Fibroblast of skin of right quadriceps (primary cell): ENCODE measurements around the gene ZBTB16.

ENCODE experiments used
- DNase-seq: peaks from one replicate; pipeline ENCODE4 v3.0.0-alpha.2; 2013

Gene ZBTB16

DNA sequence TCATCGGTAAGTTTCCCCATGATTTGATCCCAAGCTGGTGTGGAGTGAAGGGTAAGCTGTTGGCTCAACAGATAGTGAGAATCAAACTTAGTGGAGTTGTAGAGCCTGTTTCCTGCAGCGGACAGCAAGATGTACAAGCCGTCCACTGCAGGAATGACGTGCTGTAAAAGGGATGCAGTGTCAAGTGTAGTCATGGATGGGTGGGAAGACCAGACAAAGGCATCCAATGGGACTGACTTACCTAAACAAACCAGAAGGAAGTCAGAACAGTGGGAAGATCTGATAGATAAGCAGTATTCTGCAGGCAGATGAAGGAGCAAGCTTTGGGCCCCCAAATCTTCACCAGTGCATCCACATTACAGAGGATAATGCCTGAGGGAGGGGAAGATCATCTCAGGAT is 8.8 kb downstream of the ZBTB16 start:
- DNase-seq = no peak

DNA sequence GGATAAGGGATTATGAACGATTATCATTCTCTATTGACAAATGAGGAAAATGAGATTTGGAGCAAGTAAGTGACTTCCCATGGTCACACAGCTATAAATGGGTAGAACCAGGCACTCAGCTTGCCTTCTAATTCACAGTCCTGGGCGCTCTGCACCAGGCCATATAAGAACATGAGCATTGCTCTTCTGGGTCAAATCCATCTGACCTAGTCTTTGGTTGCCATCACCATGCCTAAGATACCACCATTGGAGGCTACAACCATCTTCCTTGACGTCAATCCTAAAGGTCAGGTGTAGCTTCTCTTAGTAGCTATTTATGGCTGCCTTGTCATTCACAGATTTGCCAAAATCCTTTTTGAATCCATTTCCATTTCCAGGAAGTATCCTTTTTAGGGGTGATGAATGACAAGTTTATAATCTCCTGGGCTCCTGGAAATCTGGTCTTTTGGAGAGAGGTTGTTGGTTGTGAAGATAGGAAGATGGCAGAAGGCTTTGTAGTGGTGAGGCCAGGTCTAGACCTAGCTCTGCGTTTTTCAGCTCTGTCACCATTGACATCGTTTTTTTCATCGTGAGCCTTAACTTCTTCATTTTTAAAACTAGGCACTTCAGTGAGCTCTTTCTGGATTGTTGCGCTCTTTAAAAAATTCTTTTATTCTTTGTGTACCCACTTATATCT is 11.1 kb downstream of the ZBTB16 start:
- DNase-seq = no peak

DNA sequence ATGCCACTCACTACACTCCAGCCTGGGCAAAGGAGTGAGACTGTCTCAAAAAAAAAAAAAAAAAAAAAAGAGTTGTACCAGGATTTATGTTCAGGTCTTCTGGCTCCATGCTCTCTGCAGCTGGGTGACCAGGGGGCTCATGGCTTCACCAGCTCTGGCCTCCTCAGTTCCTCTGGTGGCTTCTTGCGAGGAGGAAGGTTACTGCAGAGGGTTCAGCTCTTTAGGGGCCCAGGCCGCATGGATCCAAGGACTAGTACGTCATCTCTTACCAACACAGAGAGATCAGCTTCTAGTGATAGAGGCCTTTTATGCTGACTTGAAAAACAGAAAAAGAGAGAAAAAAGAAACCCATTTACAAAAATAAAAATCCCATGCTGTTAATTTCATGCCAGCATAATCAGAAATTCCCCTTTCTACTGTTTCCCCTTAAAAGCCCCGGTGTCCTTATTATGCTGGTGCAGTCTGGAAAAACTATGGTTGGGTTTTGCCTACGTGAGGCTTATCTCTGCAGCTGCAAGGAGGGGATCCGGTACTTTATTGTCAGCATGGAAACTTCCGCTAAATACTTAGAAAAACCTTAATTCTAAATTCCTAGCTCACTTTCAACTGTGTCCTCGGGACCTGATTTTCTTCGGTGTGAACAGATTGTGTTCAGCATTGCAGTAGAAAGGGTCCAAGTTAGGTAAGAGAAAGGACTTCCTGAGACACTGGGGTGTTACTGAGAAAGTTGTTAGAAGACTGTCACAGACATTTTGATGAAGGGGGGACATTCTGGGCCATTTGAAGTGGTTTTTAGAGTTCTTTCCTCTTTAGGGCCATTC is 13.7 kb downstream of the ZBTB16 start:
- no peak for DNase-seq

DNA sequence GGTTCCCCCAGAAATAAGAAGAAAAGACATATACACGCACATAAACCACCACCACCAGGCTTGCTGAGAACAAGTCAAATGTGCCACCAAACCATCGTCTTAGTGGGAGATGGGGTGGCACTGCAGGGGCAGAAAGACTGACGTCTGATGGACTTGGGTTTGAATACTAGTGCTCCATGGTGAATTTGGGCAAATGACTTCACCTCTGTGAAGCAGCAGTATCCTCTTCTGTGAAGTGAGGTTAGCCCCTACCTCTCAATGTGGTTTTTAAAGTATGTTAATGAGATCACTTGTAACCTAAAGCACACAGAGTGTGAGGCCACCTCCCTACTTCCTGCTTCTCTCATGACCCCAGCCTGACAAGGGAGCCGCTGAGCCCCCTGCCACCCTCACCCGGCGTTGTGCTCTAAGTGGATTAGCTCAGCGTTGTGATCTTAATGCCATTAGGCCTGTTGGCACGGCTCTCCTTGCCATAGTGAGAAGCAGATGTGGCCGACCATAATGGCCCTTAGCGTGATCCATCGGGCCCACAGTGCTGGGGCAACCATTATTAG is 14.4 kb downstream of the ZBTB16 start:
- DNase-seq = no peak

DNA sequence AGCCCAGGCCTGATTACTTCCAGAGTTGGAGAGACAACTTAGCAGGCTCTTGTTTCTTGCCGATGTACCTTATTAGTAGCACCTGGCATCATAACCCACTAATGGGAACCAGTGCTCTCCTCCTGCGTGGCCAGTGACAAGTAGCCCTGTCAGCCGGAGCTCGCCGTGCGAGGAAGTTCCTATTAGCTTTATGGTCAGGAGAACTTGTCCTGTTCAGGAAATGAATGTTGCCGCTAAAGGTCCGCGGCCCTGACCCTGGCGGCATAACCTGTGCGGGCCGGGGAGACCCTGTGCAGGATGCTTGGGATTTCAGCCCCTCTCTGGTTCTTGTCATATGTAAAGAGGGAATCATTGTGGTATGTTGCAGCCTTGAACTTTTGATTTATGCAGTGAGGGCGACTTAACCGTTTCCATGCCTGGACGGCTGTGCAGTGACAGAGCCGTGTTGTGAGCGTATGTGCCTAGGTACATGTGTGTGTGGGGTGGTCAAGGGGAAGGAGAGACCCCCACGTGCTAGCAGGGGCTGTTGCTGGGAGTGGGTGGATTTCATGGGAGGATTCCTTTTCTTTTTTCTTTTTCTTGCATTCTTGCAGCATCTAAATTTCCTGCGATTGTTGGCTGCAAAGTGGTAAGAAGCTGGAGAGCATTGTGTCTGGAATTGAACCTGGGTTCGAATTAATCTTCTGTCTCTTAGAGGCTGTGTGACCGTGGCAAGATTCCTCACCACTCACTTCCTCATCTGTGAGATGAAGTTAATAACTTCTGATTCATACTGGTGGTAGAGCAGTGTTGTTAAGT is 15.2 kb downstream of the ZBTB16 start:
- DNase-seq = no peak

DNA sequence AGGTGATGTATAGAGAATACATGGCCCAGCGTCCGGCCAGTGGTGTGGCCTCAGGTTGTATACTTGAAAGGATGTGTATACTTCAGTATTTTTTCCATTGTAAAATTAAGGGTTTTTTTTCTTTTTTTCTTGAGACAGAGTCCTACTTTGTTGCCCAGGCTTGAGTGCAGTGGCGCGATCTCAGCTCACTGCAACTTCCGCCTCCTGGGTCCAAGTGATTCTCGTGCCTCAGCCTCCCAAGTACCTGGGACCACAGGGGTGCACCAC is 15.8 kb downstream of the ZBTB16 start:
- no peak for DNase-seq

DNA sequence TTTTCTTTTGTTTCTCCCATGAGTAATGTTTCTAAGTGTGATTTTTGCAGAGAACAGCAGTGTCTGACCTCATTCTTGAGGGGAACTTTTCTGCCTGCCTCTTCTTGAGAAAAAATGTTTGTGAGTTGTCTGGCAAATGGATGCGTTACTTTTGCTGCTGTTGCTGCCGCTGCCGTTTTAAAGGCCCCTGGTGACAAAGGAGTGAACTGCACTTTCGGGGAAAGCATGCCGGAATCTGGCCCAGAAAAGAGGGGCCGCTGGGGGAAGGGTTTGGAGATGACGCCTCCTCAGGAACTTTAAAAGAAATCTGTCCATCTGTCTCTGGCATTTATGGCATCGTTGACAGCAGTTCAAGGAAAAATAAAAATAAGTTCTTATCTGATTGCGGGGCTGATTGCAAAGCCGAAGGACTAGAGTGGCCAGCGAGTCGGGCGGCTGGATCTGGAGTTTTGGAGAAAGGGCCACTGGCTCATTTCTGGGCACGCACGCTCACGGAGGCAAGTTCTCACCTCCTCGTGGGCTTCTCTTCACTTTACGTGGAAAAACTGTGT is 16.5 kb downstream of the ZBTB16 start:
- DNase-seq = peak; percentile 61

DNA sequence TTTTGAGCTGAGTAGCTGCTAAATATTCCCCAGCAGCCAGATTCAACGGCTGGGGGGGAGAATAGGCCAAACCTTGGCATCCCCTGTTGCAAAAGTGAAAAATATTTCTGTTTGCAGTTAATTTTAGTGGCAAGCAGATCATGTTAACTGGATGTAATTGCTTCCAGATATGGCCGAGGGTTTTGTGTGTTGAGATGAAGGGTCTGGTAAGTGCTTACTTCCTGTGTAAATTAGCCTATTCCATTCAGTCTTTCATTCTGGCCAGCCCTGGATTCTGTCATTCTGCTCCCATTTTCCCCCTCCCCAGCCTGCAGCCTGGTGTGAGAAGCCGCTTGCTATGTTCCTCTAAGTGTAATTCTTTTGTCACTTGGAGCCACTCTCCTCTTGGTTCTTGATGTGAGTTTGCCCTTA is 17.4 kb downstream of the ZBTB16 start:
- peak; percentile 64 for DNase-seq

DNA sequence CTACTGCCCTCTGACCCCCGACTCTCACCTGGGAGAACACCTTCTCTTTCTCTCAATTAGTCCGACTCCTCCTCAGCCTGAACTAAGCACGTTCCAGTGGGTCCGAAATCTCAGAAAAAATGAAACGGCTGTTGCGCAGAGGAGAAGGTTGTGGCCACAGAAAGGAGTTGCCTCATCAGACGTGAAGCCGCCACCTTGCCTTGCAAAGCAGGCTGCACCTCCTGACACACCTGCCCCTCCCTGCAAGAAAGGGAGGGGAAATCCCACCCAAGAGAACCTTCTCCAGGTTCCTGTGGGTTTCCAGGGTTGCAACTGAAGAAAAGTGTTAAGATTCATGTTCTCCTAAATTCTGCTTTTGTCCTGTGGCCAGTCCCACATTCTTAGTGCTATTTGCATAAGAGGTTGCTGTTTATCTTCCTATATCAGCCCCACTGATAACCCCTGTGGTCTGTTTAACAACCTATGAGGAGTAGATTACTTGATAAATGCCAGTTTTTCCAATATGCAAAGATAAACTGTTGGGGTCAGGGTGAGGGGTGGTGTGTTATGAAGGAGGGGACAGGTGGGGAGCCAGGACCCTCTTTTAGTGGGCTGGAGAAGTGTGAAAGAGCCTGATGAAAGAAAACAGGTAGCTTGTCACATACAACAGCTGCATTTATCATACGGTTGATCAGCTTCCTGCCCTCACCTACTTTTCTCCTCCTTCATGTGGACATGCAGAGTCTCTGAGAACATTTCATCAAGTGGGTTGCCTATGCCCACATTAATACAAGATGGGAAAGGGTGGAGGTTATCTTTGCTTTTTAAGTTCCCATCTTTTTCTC is 18.2 kb downstream of the ZBTB16 start:
- no peak for DNase-seq

DNA sequence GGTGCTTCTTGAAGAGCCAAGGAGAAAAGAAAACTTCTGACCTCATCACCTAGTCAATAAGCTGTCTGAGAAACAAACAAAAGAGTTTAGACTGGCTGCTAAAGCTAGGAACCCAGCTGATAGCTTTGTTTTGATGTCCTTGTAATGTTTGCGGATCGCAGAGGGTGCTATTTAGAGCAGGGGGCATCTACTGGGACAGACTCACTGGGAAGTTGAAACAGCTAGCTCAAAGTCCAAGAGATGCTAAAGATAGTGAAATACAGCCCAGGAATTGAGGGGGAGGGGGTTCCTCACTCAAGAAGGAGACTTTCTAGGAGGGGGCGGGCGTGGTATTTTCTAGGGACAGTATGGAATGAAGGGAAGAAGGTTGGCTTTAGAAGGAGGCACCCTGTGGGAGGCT is 18.9 kb downstream of the ZBTB16 start:
- no peak for DNase-seq

DNA sequence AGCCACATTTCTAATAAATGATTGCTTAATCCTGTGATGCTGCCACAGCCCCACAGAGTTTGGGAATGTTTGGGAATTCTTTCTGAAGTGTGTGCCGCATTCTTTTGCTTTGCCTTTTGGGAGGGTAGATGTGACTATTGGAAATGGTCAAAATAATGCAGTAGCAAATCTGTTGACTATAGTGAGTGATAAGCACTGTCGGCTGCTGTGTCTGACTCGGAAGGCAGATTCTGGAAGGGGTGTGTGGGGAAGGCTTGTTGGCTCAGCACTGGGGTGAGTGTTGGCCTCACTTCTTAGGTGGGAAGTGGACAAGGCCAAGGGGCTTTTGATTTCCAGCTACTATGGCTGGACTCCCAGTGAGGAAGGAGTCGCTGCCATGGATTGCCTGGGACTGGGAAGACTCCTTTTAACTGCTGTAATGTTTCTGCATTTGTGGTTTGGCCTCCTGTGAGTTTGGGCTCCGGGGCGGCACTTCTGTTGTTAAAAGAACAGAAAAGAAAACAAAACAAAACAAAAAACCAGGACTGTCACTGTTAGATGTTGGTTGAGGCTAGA is 20.1 kb downstream of the ZBTB16 start:
- peak; percentile 28 for DNase-seq

DNA sequence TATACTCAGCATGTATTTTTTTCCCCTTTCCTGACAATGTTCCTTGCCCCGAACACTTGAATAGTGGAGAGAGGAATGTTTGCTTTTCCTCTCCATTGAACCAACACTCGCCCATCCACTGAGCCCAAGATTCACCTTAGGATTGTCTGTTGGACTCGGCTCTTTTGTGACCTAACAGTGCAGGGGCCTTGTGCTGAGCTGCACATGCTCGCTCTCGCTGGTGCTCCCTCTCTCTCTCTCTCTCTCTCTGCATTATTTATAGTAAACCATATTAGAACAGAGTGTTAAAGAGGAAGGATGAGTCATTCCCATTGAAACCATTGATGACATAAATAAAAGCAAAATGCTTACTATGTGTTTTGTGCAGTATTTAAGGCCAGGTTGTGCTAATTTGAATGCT is 20.7 kb downstream of the ZBTB16 start:
- no peak for DNase-seq

DNA sequence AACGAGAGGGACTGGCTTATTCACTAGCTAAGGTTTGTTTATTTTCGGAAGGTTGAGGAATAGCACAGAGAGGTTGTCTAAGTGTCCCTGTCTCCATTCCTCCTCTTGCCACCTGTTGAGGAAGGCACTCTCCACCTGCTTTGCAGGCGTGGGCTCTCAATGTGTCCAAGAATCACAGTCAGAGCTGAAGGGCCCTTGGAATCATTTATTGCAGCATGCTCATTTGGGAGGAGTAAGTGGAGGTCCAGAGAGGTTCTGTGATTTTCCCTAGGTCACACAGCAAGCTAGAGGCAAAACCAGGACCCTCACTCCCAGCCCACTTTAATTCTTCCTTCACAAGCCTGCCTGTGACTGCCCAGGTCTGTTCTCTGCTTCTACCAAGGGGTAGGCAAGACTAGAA is 21.3 kb downstream of the ZBTB16 start:
- no peak for DNase-seq

DNA sequence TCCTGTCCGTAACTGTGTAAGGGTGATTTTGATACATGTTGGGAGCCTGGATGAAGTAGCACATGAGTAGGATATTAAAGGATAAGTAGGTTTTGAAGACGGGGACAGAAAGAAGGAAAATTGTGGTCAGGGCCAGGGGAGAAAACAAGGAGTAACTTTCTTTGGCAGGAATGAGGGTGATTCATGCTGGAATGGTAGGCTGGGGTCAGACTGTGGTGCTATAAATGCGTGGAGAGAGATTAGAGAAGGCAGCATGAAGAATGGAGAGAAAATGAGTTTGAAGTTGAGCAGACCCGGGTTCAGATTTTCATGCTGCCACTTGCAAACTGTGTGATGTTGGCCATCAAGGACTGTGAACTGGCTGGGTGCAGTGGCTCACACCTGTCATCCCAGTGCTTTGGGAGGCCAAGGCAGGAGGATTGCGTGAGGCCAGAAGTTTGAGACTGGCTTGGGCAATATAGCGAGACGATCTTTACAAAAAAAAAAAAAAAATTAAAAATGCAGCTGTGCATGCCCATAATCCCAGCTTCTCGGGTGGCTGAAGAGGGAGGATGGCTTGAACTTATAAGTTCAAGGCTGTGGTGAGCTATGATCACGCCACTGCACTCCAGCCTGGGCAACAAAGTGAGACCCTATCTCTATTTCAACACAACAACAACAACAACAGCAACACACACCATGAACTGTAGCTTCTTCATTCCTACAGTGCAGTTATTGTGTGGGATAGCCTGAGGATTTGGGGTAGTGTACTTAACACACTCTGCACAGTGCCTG is 22.3 kb downstream of the ZBTB16 start:
- peak; percentile 63 for DNase-seq

DNA sequence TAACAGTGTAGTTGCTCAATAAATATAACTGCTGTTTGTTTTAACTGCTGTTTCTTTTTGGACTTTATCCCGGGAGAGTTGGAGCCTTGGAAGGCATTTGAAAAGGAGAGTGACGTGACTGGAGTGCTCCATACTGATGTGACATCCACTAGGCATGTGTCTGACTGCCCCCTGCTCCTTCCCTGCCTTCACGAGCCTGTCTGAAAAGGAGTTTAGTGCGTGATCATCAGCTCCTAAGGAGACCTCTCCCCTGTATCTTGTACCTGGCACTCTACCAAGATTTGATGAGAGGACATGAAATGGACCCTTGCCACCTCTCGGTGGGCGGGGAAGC is 22.9 kb downstream of the ZBTB16 start:
- DNase-seq = no peak

DNA sequence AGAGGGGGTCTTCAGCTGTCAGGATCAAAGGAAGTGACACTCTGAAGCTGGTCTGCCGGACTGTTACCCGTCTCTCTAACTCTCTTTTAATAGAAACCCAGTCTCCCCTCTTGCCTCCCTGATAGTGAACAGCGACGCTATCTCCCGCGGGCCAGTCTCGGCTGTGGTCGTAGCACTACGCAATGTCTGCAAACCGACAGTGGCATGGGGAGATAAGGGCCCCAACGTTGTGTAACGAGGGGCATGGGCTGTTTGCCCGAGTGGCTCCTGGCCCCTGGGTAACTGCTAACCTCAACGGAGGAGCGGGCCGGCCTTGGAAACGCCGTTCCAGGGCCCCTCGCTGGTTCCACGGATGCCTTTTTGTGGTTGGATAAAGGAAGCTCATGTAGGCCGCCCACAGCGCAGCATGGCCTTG is 23.3 kb downstream of the ZBTB16 start:
- DNase-seq = no peak

DNA sequence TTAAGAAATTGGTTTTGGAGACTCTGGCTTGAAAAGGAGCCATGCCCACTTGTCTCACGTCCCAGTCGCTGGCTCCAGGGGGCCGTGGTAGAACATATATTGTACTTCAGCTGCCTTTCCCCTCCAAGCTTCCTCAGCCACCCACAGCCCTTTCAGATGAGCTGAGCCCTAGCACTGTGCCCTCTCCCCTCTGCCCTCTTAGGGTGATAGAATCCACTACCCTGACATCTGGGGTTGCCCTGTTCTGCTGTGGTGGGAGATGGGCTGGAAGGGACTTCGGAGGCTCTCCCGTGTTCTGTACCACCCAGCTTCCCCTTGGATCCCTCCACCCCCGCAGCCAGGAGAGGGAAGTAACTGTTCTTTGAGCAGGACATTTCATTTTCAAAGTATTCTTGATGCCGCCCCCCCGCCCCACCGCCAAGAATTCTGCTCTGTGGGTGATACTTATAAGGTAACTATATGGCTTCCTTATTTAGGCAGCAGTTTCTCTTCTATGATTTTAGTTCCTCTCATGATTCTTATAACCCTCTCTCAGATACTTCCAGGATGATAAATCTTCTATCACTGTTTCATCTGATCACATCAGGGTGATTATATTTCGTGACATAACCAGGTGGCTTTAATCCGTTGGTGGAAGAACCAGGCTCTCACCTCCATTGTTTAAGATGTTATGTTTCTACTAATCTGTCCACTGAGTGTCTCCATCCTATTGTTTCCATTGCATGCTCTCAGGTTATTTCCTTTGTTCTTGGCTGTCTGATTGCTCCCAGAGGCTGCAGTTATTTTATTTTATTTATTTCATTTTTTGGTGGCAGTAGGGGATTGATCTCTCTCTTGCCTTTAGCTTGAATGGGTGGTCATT is 24.1 kb downstream of the ZBTB16 start:
- DNase-seq = no peak

DNA sequence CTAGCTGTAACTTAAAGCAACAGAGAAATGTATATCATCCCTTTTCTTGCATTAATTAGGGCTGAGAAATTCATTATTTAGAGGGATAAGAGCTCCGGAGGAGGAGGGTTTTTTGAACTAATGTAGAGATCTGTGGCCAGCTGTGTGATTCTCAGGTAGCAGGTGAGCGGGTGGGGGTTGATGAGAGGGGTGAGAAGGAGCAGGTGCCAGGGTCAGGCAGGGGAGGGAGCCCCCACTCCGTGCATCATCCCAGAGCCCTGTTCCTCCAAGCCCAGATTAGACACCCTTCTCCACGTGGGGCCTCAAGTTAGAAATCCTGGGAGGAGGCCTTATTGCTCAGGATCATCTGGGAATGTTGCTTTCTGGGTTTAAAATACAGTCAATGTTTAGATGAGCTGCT is 24.9 kb downstream of the ZBTB16 start:
- DNase-seq = no peak

DNA sequence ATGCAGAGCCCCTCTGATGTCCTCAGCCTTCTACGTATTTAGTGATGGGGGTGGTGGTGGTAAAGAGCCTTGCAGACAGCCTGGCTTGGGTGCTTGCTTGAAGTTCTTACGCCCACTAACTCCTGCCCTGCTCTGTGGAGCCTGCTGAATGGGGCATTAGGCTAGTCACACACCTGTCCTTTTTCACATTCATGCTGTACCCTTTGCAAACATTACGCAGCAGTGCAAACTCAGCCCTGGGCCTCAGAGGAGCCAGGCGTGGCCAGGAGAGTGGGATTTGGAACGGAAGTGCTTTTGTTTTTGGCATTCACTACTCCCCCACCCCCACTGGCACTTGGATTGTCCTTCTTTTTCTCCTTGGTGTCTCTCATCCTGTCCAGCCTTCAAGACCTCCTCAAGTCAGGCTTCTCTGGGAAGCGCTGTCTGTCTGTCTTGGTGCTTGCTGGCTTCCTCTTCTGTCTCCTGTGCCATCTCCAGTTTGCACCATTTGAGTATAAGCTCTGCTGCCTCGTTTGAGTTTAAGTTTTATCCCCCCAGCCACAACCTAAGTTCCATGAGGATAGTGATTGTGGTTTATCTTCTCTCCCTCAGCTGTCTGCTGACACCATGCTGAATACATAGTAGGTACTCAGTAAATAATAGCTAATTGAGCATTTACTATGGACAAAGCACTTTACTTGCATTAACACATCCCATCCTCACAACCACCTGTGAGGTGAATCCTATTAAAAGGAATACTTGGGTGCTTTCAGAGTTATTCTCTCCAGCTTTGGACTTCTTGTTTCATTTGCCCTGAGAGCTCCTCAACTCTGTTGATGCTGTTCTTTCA is 26.7 kb downstream of the ZBTB16 start:
- no peak for DNase-seq

DNA sequence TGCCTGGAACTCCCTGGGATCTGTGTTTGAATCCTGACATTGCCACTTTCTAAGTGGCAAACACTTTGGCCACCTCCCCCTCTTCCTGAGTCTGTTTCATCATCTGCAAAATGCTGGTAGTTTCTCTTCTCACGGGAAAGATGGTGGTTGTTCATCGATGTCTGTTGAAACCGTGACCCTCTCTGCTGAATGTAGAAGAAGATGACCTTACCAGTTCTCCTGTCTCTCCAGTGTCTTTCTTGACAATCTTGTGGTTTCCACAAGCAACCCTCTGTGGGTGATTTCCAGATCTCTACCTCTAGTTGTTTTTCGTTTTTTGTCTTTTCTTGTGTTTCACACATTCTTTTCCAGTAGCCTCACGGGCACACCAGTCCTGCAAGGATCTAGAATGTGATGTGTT is 27.5 kb downstream of the ZBTB16 start:
- DNase-seq = no peak
